Measurements from ENCODE around the gene KCNE3.

DNA sequence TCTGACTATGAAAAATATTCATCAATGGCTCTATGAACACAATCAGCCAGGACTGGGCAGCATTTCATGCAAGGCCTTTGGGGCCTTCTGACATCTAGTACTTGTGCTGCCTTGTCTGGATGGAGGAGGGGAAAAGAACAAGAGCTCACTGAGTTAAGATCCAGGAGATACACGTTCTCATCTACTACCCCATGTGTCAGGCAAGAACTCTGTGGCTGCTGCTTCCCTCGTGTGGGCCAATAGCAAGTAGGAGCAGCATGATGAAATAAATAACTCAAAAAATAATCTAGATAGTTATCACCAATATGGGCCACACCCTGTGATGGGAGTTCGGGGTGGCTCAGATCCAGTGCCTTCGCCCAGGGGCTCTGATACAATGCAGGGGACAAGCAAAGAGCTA, 7.3 kb downstream of the KCNE3 start:
- TF ChIP-seq POLR2A (IDR thresholded peaks at IDR 0.05) (no peak), CTCF (IDR thresholded peaks at IDR 0.05) (no peak)
